Loucy (cell line): ENCODE data around the gene E2F7.

Experiments
- CTCF ChIP-seq: fragments of 200-600 bp; sonication (generic); conservative IDR thresholded peaks from 2 replicates; pipeline ENCODE4 v1.5.1; 2014; ENCODE audit warnings: mild to moderate bottlenecking, antibody characterized with exemption, low read length
- EZH2phosphoT487 ChIP-seq: fragments of 200-600 bp; IDR thresholded peaks from 2 replicates; pipeline ENCODE4 v1.6.1; 2018; ENCODE audit warnings: antibody characterized with exemption, mild to moderate bottlenecking, moderate library complexity, borderline replicate concordance

GRCh38 chr12:76984566-76984965 is 80.8 kb downstream of the E2F7 start:
- TF ChIP-seq CTCF = no peak
- no peak for TF ChIP-seq EZH2phosphoT487
